LNCAP (cell line): ENCODE data around the gene SRGAP3.

Experiments
- TF ChIP-seq, protein P1 (sequence below): fragments of 450-650 bp; IDR thresholded peaks from 2 replicates; pipeline ENCODE4 v1.5.1; 2017; ENCODE audit warnings: mild to moderate bottlenecking

Gene SRGAP3

GRCh38 chr3:8990266-8991215 is 258.9 kb downstream of the SRGAP3 start:
- TF ChIP-seq, protein P1, sequence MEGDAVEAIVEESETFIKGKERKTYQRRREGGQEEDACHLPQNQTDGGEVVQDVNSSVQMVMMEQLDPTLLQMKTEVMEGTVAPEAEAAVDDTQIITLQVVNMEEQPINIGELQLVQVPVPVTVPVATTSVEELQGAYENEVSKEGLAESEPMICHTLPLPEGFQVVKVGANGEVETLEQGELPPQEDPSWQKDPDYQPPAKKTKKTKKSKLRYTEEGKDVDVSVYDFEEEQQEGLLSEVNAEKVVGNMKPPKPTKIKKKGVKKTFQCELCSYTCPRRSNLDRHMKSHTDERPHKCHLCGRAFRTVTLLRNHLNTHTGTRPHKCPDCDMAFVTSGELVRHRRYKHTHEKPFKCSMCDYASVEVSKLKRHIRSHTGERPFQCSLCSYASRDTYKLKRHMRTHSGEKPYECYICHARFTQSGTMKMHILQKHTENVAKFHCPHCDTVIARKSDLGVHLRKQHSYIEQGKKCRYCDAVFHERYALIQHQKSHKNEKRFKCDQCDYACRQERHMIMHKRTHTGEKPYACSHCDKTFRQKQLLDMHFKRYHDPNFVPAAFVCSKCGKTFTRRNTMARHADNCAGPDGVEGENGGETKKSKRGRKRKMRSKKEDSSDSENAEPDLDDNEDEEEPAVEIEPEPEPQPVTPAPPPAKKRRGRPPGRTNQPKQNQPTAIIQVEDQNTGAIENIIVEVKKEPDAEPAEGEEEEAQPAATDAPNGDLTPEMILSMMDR: no peak

DNA sequence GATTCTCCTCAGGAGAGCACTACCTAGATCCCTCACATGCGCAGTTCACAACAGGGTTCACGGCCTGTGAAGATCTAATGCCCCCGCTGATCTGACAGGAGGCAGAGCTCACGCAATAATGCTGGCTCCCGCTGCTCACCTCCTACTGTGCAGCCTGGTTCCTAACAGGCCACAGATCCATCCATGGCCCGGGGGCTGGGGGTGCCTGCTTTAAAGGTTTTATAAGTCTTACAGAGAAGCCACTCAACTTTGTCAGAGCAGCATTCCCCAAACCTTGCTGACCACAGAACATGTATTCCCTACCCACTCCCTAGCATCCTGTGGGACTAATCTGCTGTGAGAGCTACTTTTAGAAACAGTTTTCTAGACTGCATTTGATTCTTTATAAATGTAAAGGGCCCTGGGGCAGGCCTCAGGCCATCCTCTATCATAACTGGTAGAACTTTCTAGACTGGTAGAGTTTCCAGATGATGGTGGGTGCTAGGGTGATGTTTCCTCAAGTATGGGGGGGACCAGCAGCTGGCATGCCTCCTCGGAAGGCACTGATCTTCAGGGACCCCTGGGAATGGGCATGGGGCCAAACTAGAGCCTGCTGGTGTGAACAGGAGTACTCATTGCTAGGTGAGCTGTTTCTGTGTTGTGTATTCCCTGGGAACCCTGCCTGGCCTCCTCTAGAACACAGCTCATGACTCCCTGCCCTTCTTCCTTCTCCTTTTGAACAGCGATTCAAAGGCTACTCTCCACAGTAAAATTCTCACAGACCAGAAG is 260.5 kb downstream of the SRGAP3 start:
- TF ChIP-seq, protein P1: no peak

DNA sequence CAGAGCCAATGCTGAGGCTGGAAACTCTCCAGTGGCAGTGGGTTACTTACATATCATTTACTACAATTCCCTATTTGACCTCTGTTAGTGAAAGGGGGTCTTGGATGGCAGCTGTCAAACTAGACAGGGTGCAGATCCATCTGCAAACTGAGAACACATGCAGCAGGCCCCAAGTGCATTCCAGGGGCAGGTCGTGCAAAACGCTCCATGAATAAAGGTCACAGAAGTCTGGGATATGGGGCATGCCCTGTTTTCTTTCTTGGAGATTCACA is 261.1 kb downstream of the SRGAP3 start:
- TF ChIP-seq, protein P1: no peak

DNA sequence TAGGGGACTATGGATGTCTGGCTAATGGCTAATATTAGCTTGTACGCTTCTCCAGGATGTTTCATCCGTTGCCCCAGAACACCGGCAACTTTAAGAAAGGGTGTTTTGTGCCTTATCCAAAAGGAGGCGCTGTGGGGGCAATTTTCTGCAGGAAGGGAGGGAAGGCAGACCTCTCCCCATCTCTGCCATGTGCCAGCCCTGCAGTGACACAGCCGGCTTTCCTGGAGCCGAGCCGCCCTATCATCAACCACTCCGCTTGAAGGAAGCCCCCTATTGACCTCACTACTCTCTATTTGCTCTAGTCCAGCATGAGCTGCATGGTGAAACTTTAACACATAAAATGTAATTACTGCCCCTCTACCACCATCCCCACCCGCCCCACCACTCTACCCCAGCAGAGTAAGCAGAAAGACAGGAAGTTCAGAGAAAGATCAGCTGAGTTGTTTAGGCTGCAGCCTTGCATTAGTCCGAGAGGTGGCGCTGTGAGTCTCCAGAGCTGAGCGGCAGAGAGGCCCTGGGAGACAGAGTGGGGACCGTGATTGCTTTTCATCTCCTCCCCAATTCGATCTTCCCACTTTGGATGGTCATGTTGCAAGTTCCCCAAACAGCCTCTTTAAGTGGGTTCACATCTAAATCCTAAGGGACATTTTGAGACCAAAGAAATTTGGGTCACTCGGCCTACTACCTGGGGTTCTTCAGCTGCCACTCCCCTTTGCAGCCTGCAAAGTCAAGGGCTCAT is 261.6 kb downstream of the SRGAP3 start:
- TF ChIP-seq, protein P1: peak; percentile 87

DNA sequence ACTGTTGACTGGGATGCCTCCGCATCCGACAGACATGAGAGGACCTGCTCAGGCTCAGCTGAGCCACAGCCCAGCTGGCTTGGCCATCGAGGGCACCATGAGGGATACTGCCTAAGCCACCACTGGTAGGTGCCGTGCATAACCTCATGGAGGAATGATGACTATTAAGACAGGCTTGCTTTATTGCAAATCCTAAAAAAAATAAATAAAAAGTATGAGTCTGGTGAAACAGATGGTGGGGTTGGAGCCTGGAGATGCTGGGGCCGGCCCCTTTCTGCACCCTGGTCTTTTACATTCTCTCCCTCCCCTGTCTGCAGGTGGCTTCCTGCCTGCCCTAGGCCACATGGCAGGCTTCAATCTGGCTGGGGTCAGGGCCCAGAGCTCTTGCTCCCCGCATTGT is 262.2 kb downstream of the SRGAP3 start:
- TF ChIP-seq, protein P1: no peak

- TF ChIP-seq, protein P1: no peak
These were observed 262.7 kb downstream of the SRGAP3 start for GRCh38 chr3:8986741-8987140.

DNA sequence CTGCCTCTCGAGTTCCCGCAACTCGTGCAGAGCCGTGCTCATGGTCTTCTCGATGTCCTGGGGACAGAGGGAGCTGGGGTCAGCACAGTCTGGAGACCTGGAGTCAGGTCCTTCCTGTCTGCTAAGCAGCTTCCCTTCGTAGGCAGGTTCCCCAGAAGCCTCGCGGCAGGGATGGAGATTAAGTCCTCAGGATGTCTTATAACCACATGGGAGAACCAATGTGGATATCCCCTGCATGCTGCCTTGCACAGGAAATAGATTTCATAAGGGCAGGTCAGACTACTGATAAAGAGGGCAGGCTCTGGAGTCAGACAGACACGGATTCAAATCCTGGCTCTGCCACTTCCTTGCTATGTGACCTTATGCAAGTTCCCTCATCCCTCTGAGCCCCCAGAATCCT is 263.6 kb downstream of the SRGAP3 start:
- TF ChIP-seq, protein P1: no peak
